Fibroblast of villous mesenchyme (primary cell): ENCODE measurements around the gene UBTF. TPM values are rescaled to one million over a fixed set of nuclear protein-coding genes. Genes with fewer than 3 reads are reported as not detected.

Experiments used
- DNase-seq: peaks from one replicate; pipeline ENCODE4 v3.0.0-alpha.2; 2010; ENCODE audit warnings: low read depth
- H3K4me3 ChIP-seq: 2 replicates; pipeline ENCODE4 v1.5.1; 2011; ENCODE audit warnings: low read depth, mild to moderate bottlenecking, low read length
- total RNA-seq: library from RNA; depleted of rRNA; stranded (reverse); fragments of >200 nt; gene quantifications from 2 replicates; pipeline ENCODE4 v1.2.3, GENCODE V29; 2012
- TF ChIP-seq, protein P1 (sequence below): IDR thresholded peaks from 2 replicates; pipeline ENCODE4 v1.5.1; 2012; ENCODE audit warnings: low read depth, mild to moderate bottlenecking, low read length; ENCODE audit not compliant: insufficient read depth

UBTF gene
- total RNA-seq, 1 donor, result 46.6 TPM

DNA sequence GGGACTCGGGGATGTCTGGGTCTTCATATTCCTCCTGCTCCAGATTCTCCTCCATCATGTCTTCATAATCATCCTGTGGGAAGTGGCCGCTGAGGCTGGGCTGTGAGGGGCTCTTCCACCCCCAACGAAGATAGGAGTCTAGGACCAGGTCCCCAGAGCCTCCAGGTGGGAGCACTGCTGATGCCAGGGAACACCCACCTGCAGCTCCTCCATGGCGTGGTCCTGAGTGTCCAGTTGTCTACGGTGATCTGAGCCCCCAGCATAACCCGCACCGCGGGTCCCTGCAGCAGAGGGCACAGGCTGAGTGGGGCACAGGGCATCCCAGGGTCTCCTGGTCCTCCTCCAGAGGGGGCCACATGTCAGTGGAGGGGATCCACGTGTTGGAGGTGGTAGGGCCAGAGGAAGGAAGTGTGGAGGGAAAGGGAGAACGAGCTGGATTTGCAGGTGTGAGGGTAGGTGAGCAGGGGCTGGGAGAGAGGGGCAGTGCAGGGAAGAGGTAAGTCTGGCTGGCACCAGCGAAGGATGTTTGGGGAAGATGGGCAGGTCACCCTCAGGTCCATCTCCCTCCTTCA, 43.3 kb upstream of the UBTF start:
- TF ChIP-seq, protein P1, sequence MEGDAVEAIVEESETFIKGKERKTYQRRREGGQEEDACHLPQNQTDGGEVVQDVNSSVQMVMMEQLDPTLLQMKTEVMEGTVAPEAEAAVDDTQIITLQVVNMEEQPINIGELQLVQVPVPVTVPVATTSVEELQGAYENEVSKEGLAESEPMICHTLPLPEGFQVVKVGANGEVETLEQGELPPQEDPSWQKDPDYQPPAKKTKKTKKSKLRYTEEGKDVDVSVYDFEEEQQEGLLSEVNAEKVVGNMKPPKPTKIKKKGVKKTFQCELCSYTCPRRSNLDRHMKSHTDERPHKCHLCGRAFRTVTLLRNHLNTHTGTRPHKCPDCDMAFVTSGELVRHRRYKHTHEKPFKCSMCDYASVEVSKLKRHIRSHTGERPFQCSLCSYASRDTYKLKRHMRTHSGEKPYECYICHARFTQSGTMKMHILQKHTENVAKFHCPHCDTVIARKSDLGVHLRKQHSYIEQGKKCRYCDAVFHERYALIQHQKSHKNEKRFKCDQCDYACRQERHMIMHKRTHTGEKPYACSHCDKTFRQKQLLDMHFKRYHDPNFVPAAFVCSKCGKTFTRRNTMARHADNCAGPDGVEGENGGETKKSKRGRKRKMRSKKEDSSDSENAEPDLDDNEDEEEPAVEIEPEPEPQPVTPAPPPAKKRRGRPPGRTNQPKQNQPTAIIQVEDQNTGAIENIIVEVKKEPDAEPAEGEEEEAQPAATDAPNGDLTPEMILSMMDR, result no peak
- H3K4me3 ChIP-seq, result no peak overlapping the region
- DNase-seq, result no peak

DNA sequence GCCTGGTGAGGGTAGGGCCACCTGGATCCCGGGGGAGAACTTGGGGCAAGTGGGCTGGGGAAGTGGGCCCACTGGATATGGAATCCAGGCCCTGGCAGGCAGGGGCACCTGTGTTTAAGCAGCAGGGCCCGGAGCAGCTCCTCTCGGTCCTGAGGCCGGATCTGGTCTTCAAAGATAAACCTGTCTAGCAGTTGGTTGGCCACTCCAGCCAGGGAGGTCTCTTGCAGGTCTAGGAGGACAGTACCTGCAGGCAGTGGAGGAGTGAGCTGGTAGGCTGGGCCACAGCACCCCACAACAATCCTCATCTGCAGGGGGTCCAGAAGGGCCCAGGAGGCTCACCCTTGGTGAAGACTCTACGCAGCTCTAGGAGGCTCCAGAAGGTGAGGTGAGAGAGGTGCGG, 40.8 kb upstream of the UBTF start:
- no peak for DNase-seq
- H3K4me3 ChIP-seq, result no peak overlapping the region
- TF ChIP-seq, protein P1, result no peak

DNA sequence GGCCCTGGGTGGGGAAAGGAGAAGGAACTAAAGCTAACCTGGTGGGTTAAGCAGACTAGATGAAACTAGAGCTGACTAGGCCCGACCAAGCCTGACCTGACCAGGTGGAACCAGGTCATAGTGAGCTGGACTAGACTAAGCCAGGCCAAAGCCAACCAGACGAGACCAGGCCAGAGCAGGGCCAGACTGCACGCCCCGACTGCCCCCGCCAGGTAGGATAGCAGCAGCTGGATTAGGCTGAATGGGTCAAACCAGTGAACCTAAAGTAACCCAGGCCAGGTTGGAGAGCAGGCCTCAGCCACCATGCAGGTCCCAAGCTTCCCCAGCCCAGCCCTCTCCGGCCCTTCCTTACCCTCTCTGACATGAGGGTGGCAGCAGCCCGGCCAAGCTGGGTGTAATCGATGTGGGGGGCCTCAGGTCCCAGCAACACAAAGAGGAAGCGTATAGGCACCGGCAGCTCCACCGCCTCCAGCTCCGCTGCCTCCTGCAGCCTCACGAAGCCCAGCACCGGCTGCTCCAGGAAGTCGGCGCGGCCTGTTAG, 39.4 kb upstream of the UBTF start:
- TF ChIP-seq, protein P1, result no peak
- no peak for DNase-seq
- H3K4me3 ChIP-seq, result no peak overlapping the region

DNA sequence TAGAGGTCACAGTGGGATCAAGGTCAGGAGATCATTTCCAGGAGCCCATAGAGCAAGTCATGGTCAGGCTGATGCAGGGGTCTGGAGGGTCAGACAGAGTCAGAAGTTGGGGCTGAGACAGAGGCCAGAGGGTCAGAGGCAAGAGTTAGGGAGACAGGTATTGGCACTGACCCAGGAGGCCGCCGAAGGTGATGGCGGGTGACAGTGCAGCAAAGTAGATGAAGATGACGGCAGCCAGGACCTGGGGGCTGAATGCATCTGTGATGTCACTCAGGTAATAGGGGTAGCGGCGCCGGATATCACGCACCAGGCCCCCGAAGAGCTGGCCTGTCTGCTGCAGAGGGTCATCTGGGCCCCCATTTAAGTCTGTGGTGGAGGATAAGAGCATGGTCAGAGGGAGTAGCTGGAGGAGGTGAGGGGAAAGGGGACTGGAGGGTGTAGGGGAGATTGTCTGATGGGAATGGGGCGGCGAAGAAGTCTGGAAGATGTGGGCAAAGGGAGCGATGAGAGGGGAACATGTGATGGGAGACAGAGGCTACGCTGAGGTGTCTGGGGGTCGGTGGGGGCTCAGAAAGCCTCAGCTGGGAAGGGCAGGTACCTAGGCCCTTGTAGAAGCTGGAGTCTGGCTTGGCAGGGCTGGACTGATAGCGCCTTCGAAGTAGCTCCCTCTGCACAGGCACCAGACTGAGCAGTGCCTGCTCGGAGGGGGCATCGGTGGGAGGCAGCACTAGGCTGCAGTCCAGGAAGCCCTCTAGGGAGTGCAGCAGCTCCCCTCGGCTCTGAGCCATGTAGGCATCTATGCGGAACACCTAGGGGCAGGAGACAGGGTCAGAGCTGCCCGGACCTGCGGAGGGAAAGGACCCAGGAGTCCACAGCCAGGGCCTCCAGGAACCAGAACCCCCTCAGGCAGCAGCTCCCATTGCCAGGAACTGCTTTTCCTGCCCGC, 38.6 kb upstream of the UBTF start:
- H3K4me3 ChIP-seq, result no peak overlapping the region
- DNase-seq, result no peak
- TF ChIP-seq, protein P1, result no peak

DNA sequence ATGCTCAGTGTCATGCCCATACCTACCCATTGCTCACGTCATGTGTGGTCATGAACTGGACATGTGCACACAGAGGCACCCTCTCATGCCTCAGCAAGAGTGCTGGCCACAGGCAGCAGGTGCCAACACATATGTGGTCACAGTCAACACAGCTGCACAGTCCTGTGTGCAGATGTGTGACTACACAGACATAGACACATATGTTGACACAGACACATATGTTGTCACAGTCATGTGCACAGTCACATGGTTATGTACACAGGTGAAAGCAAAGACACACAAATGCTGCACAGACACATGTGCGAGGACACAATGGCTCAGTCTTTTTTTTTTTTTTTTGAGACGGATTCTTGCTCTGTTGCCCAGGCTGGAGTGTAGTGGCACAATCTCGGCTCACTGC, 37.2 kb upstream of the UBTF start:
- no peak for DNase-seq
- H3K4me3 ChIP-seq, result no peak overlapping the region
- TF ChIP-seq, protein P1, result no peak

DNA sequence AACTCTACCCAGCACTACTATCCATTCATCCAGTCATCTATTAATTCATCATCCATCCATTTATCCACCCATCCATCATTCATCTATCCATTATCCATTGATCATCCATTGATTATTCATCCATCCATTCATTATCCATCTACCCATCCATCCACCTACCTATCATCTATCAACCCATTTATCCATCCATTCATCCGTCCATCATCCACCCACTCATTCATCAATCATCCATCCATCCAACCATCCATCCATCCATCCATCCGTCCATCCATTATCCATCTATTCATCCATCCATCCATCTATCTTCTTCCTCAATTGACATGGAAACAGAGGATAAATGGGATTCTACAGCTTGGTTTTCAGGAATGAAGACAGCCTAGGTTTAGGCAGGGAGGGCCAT, 36.4 kb upstream of the UBTF start:
- H3K4me3 ChIP-seq, result no peak overlapping the region
- no peak for DNase-seq
- TF ChIP-seq, protein P1, result no peak
